ENCODE results near the gene TPCN2. TPM values are rescaled to one million over a fixed set of nuclear protein-coding genes. Genes with fewer than 3 reads are reported as not detected.

TPCN2 gene
- total RNA-seq, 1 donor = 11.1 TPM

- no peak overlapping the region for H3K4me3 ChIP-seq (ENCODE audit: low read depth, low read length)
- no peak for TF ChIP-seq CTCF (IDR thresholded peaks at IDR 0.05; ENCODE audit: insufficient read depth, low read length)
- DNase-seq (ENCODE audit: low read depth) = peak; percentile 14
Observed at GRCh38 chr11:69167916-69168691, 119.4 kb downstream of the TPCN2 start.

GRCh38 chr11:69169479-69169878 is 120.7 kb downstream of the TPCN2 start:
- DNase-seq (ENCODE audit: low read depth) = no peak
- H3K4me3 ChIP-seq (ENCODE audit: low read depth, low read length) = no peak overlapping the region
- TF ChIP-seq CTCF (IDR thresholded peaks at IDR 0.05; ENCODE audit: insufficient read depth, low read length) = no peak

GRCh38 chr11:69170704-69171103 is 122.0 kb downstream of the TPCN2 start:
- no peak for TF ChIP-seq CTCF (IDR thresholded peaks at IDR 0.05; ENCODE audit: insufficient read depth, low read length)
- DNase-seq (ENCODE audit: low read depth) = no peak
- H3K4me3 ChIP-seq (ENCODE audit: low read depth, low read length) = no peak overlapping the region

- TF ChIP-seq CTCF (IDR thresholded peaks at IDR 0.05; ENCODE audit: insufficient read depth, low read length) = no peak
- H3K4me3 ChIP-seq (ENCODE audit: low read depth, low read length) = no peak overlapping the region
- DNase-seq (ENCODE audit: low read depth) = no peak
Observed at GRCh38 chr11:69171476-69172240, 122.9 kb downstream of the TPCN2 start.

GRCh38 chr11:69172674-69173073 is 123.9 kb downstream of the TPCN2 start:
- DNase-seq (ENCODE audit: low read depth) = no peak
- no peak overlapping the region for H3K4me3 ChIP-seq (ENCODE audit: low read depth, low read length)
- no peak for TF ChIP-seq CTCF (IDR thresholded peaks at IDR 0.05; ENCODE audit: insufficient read depth, low read length)

GRCh38 chr11:69173331-69173730 is 124.6 kb downstream of the TPCN2 start:
- no peak overlapping the region for H3K4me3 ChIP-seq (ENCODE audit: low read depth, low read length)
- DNase-seq (ENCODE audit: low read depth) = no peak
- TF ChIP-seq CTCF (IDR thresholded peaks at IDR 0.05; ENCODE audit: insufficient read depth, low read length) = no peak

Data from fibroblast of the aortic adventitia (primary cell).